Progenitor cell of endocrine pancreas (in vitro differentiated cells): Measurements from ENCODE around the gene BAAT. TPM values are rescaled to one million over a fixed set of nuclear protein-coding genes. Genes with fewer than 3 reads are reported as not detected.

Experiments
- DNase-seq: peaks from one replicate; pipeline ENCODE4 v3.0.0; 2021; ENCODE audit warnings: low spot score; ENCODE audit not compliant: unreplicated experiment
- H3K27ac Mint-ChIP-seq: 2 replicates; pipeline ENCODE4 v1.8.0; 2021; ENCODE audit warnings: mild to moderate bottlenecking, moderate library complexity, mixed read lengths
- H3K27me3 Mint-ChIP-seq: 2 replicates; pipeline ENCODE4 v1.8.0; 2021; ENCODE audit warnings: mixed read lengths
- H3K36me3 Mint-ChIP-seq: 2 replicates; pipeline ENCODE4 v1.8.0; 2022; ENCODE audit warnings: mixed read lengths; ENCODE audit not compliant: insufficient read depth
- H3K4me1 Mint-ChIP-seq: 2 replicates; pipeline ENCODE4 v1.8.0; 2021; ENCODE audit warnings: low read depth, mixed read lengths
- H3K4me3 Mint-ChIP-seq: 2 replicates; pipeline ENCODE4 v1.8.0; 2021; ENCODE audit warnings: low read depth, mild to moderate bottlenecking, moderate library complexity, mixed read lengths
- H3K9me3 Mint-ChIP-seq: 2 replicates; pipeline ENCODE4 v1.8.0; 2021; ENCODE audit warnings: low read depth, mixed read lengths
- total RNA-seq: library from RNA; stranded (reverse); gene quantifications from 2 replicates; pipeline ENCODE4 v1.2.1, GENCODE V29; 2021
- TF ChIP-seq, protein P1 (sequence below): fragments of 200-600 bp; sonication (generic); IDR thresholded peaks from one replicate; pipeline ENCODE4 v1.5.0; 2021; ENCODE audit warnings: antibody characterized with exemption, mild to moderate bottlenecking; ENCODE audit not compliant: unreplicated experiment

Gene BAAT
- total RNA-seq, 1 donor from 2014 or later, result not detected

DNA sequence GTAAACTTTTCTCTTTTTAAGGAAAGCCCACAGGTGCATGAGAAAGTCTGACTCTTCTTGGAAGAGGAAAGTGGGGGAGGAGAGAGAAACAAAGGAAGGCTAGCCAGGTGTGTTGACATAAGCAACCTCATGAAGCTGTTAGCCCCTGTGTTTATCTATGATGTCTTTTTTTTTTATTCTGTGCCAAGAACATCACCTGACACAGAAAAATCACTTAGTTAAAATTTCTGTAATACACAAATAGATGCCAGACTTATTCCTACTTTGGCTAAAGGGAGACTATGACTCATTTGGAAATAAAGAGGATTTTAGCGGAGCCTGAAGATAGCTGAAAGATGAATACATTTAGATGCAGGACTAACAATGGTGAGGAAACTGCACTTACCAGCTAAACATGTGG is 58.3 kb downstream of the BAAT start:
- Mint-ChIP-seq H3K27ac (peak overlapping the region; percentile 93), H3K27me3 (no peaks in the 10 kb centered on the region), H3K9me3 (peaks cover 19% of the 10 kb centered on the region), H3K4me3 (no peak overlapping the region), H3K4me1 (peaks cover 44% of the 10 kb centered on the region), H3K36me3 (peaks cover 11% of the 10 kb centered on the region)
- TF ChIP-seq, protein P1, sequence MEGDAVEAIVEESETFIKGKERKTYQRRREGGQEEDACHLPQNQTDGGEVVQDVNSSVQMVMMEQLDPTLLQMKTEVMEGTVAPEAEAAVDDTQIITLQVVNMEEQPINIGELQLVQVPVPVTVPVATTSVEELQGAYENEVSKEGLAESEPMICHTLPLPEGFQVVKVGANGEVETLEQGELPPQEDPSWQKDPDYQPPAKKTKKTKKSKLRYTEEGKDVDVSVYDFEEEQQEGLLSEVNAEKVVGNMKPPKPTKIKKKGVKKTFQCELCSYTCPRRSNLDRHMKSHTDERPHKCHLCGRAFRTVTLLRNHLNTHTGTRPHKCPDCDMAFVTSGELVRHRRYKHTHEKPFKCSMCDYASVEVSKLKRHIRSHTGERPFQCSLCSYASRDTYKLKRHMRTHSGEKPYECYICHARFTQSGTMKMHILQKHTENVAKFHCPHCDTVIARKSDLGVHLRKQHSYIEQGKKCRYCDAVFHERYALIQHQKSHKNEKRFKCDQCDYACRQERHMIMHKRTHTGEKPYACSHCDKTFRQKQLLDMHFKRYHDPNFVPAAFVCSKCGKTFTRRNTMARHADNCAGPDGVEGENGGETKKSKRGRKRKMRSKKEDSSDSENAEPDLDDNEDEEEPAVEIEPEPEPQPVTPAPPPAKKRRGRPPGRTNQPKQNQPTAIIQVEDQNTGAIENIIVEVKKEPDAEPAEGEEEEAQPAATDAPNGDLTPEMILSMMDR, result no peak
- DNase-seq, result no peak

DNA sequence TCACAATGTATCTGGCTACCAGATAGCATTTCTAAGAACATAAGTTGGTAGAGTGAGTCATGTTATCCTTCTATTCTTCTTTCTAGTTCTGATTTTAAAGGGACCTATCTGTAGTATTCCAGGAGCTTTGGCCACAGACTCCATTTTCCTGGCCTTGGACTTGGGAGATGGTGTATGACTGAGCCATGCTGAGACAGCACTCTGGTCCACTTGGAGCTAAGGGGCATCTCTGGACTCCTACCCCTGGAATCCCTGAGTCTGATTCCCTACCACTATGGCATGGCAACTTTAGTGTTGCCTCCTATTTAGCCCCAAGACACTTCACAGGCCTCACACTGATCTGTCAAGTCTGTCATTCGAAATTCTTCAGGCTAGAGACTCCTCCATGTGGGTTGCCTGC is 58.8 kb downstream of the BAAT start:
- H3K4me1 Mint-ChIP-seq, result peaks cover 44% of the 10 kb centered on the region
- peak overlapping the region; percentile 93 for H3K27ac Mint-ChIP-seq
- no peak for DNase-seq
- peaks cover 11% of the 10 kb centered on the region for H3K36me3 Mint-ChIP-seq
- TF ChIP-seq, protein P1, result no peak
- H3K4me3 Mint-ChIP-seq, result no peak overlapping the region
- H3K9me3 Mint-ChIP-seq, result peaks cover 19% of the 10 kb centered on the region
- H3K27me3 Mint-ChIP-seq, result no peaks in the 10 kb centered on the region

DNA sequence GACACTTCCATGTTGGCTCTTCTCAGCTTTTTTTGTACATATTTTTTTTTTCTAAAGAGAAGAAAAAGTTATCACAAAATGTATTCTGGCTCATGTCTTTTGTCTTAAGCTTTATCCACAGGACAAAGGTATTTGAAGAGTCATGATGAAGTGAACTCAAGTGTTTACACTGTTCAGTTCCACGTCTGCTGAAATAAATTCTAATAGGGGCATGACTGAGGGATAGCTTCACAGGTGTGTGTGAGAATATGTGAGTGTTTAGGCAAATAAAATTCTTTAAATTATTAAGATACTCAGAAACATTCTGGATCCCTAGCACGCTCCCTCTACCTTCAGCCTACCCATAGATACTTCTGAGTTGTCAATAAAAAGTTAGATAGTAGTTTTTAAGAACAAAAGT is 59.8 kb downstream of the BAAT start:
- Mint-ChIP-seq H3K9me3 (peaks cover 19% of the 10 kb centered on the region), H3K36me3 (peaks cover 11% of the 10 kb centered on the region), H3K4me1 (peaks cover 44% of the 10 kb centered on the region), H3K27me3 (no peaks in the 10 kb centered on the region), H3K27ac (peak overlapping the region; percentile 93), H3K4me3 (no peak overlapping the region)
- no peak for DNase-seq
- TF ChIP-seq, protein P1, result no peak

DNA sequence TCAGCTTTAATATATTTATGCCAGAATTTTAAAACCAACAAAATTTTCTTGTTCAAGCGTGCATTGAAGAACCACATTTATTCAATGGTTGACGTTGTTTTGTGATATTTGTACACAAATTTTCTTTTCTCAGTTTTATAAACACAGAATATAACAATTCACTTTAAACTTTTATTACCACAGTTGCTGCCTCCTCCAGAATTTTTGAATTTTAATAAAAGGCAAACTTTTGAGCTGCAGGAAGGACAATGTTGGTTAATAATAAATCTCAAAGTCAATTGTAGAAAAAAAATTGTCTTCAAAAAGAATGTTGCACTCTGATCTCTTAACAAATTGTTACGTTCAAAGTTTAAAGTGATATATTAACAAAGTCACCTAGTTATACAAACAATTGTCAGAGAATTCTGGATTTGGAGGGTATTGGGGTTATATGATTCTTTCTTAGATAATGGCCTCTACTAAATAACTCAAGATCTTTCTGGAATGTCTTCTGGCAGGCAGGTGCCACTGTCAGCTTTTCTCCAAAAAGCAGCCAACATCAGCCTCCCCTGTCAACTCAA is 60.5 kb downstream of the BAAT start:
- no peak for DNase-seq
- TF ChIP-seq, protein P1, result no peak
- H3K27me3 Mint-ChIP-seq, result no peaks in the 10 kb centered on the region
- H3K9me3 Mint-ChIP-seq, result peaks cover 19% of the 10 kb centered on the region
- H3K27ac Mint-ChIP-seq, result peak overlapping the region; percentile 93
- H3K4me3 Mint-ChIP-seq, result peak overlapping the region; percentile 35
- H3K4me1 Mint-ChIP-seq, result peaks cover 44% of the 10 kb centered on the region
- peaks cover 11% of the 10 kb centered on the region for H3K36me3 Mint-ChIP-seq

DNA sequence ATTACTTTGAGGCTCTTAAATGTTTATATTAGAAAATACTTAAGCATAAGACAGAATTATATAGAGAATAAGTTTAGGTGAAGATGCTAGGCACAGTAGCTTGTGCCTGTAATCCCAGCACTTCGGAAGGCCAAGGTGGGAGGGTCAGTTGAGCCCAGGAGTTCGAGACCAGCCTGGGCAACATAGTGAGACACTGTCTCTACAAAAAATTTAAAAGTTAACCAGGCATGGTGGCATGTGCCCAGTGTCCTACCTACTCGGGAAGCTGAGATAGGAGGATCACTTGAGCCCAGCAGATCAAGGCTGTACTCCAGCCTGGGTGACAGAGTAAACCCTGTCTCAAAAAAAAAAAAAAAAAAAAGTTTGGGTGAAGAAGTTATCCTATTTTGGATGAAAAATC is 61.7 kb downstream of the BAAT start:
- TF ChIP-seq, protein P1, result no peak
- H3K27me3 Mint-ChIP-seq, result no peaks in the 10 kb centered on the region

More for the DNA sequence above, 61.7 kb downstream of the BAAT start:
- H3K27ac Mint-ChIP-seq, result no peak overlapping the region
- peaks cover 13% of the 10 kb centered on the region for H3K9me3 Mint-ChIP-seq
- H3K4me1 Mint-ChIP-seq, result peaks cover 44% of the 10 kb centered on the region
- H3K4me3 Mint-ChIP-seq, result no peak overlapping the region
- peaks cover 12% of the 10 kb centered on the region for H3K36me3 Mint-ChIP-seq
- no peak for DNase-seq
